ENCODE data around the gene SPATA12.

Gene SPATA12

GRCh38 chr3:57120451-57121174 lies 60.1 kb downstream of the SPATA12 start:
- Mint-ChIP-seq H3K9me3 (no peaks in the 10 kb centered on the region), H3K27me3 (peaks cover 37 to 40% of the 10 kb centered on the region in 2 donors), H3K36me3 (ENCODE audit: insufficient read depth) (no peaks in the 10 kb centered on the region), H3K4me1 (ENCODE audit: low read depth in 2 of 2) (no peaks in the 10 kb centered on the region), H3K4me3 (no peak overlapping the region), H3K27ac (no peak overlapping the region)
- DNase-seq (no peak), ATAC-seq (replicated peaks) (no peak)

Measured in effector memory CD8-positive, alpha-beta T cell (primary cell).